ENCODE measurements around the gene SFMBT2. TPM values are rescaled to one million over a fixed set of nuclear protein-coding genes. Genes with fewer than 3 reads are reported as not detected.
A peak's percentile ranks its signal among the peaks of the same experiment; 100 is the strongest.
"Not testable (repeated sequence)": the region's sequence is repeated elsewhere in the genome, so short reads cannot be mapped to it uniquely, and the experiment has no call there.

The SFMBT2 gene
- total and polyA plus RNA-seq, 9 donors: 6.1 to 9.8 (median 7.7) TPM

DNA sequence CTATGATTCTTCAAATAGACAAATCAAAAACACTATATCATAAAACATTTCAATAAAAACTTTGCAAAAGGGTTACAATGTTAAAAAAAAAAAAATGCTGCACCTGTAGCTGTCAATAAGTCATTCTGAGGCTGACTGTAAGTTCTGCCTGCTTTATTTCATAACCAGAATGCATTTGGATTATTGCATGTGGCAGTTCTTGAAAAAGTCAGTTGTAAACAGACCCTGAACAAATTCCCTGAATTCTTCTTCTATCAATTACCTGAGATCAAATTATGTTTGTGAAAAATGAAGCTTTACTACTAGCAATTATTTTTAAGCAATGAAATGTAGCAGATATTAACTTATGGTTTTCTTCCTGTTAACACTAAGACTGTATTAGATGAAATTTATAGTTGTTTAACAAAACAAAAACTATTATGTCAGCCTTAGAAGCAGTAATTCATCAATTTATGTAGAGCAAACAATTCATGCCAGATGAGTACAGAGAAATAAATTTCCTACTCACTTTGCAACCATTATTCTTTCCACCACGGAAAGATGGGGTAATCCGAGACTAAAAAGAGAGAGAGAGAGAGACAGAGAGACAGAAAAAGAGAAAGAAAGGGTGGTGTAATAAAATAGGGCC, 107.8 kb downstream of the SFMBT2 start:
- H3K27ac ChIP-seq (ENCODE audit: low read length): no peak overlapping the region
- peak; percentile 35 for DNase-seq
- no peaks in the 10 kb centered on the region for H3K36me3 ChIP-seq (ENCODE audit: control insufficient read depth, insufficient read depth, low read length)
- peaks cover 10% of the 10 kb centered on the region for H3K4me1 ChIP-seq (ENCODE audit: control insufficient read depth, insufficient read depth, low read length)
- no peaks in the 10 kb centered on the region for H3K9me3 ChIP-seq (replicated peaks; ENCODE audit: control insufficient read depth, low read depth, low read length)
- WGBS (ENCODE audit: insufficient coverage): no CpG with 5 or more reads among the region's 2 CpGs
- H3K4me3 ChIP-seq (ENCODE audit: low read length): no peak overlapping the region
- H3K27me3 ChIP-seq (ENCODE audit: control insufficient read depth, insufficient read depth, low read length): no peaks in the 10 kb centered on the region

DNA sequence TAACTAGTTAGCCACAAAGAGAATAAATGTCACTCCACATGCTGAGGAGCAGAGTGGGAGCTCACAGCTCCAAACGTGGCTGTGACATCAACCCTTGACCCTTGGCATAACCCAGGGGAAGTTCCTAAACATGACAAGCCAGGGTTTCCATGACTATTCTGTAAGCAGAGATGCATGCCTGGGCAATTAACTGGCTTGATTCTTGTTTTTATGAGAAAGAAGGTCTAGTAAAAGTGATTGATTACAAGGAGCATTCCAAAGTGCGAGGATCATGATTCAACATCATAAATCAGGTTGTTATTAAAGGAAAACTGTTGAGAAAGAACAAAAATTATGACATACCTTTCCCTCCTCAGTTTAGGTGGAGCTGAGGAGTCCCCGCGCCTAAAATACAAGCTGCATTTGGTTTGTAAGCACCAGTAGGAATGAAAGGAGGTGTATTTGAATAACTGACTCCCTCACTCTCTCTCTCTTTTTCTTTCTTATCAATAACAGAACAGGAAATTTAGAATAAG, 108.4 kb downstream of the SFMBT2 start:
- 56% methylated on average over 1 of the region's 4 CpGs for WGBS (ENCODE audit: insufficient coverage)
- DNase-seq: no peak
- H3K27me3 ChIP-seq (ENCODE audit: control insufficient read depth, insufficient read depth, low read length): no peaks in the 10 kb centered on the region
- no peaks in the 10 kb centered on the region for H3K36me3 ChIP-seq (ENCODE audit: control insufficient read depth, insufficient read depth, low read length)
- no peaks in the 10 kb centered on the region for H3K9me3 ChIP-seq (replicated peaks; ENCODE audit: control insufficient read depth, low read depth, low read length)
- peaks cover 10% of the 10 kb centered on the region for H3K4me1 ChIP-seq (ENCODE audit: control insufficient read depth, insufficient read depth, low read length)
- H3K4me3 ChIP-seq (ENCODE audit: low read length): no peak overlapping the region
- no peak overlapping the region for H3K27ac ChIP-seq (ENCODE audit: low read length)

DNA sequence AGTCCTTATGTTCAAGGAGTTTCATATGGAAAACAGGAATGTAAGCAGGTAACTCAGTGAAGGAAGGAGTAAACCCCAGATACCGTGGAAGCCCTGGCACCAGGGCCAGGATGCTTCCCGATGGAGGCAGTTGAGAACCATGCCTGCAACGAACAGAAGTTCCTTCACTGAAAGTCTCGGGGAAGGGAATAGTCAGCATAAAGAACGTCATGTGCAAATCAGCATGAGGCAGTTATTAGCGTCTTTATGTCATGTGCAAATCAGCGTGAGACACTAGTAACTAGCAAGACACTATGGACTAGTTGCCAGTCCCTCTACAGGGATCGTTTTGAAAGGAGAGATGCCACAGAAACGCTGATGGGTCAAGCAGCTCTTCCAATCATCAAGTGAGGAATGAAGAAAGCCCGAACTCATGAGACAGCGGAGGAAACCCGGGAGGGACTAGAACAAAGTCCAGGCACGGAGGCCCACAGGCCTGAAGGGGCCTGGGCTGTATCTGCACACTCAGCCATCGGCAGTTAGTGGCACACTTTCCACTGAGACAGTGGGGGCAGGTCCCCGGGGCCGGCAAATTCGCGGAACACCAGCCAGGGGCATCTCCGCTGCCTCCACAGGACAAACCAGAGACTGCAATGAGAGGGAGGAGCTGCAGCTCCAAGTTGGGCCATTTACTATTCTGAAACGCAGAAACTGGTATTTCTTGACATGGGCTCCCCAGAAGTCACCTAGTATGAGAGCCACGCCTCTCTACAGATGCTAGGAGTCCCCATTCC, 109.6 kb downstream of the SFMBT2 start:
- Histone ChIP-seq H3K36me3 (ENCODE audit: control insufficient read depth, insufficient read depth, low read length) (no peaks in the 10 kb centered on the region), H3K9me3 (replicated peaks; ENCODE audit: control insufficient read depth, low read depth, low read length) (no peaks in the 10 kb centered on the region), H3K27me3 (ENCODE audit: control insufficient read depth, insufficient read depth, low read length) (no peaks in the 10 kb centered on the region), H3K27ac (ENCODE audit: low read length) (no peak overlapping the region), H3K4me3 (ENCODE audit: low read length) (no peak overlapping the region), H3K4me1 (ENCODE audit: control insufficient read depth, insufficient read depth, low read length) (peaks cover 10% of the 10 kb centered on the region)
- 49% methylated on average over 19 of the region's 21 CpGs for WGBS (ENCODE audit: insufficient coverage)
- DNase-seq: no peak

DNA sequence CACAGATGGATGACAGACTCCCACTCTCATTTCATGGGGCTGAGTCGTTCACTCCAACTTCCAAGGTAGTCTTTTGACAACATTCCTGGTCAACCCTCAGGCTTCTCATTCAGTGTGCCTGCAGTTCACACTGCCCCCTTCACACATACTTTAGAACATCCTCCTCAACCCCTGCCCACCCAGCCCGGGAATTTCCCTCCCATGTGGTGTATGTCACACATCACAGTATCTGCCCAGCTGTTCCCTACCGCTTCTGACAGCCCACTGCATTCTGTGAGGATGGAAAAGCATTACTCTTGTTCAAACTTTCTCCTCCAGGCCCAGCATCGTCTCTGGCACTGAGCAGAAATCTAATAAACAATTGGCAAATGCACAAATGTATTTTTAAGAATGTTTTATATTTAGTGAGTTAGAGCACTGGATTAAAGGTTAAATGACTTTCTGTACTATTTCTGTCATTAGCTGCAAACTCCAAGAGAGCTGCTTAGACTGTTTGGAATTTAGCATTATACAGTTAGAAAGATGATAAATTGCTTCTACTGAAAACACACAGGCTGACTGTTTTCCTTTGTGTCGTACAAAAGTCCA, 110.4 kb downstream of the SFMBT2 start:
- H3K9me3 ChIP-seq (replicated peaks; ENCODE audit: control insufficient read depth, low read depth, low read length): no peaks in the 10 kb centered on the region
- WGBS (ENCODE audit: insufficient coverage): 50% methylated on average over 1 of the region's 5 CpGs
- peaks cover 10% of the 10 kb centered on the region for H3K4me1 ChIP-seq (ENCODE audit: control insufficient read depth, insufficient read depth, low read length)
- no peak overlapping the region for H3K27ac ChIP-seq (ENCODE audit: low read length)
- no peak overlapping the region for H3K4me3 ChIP-seq (ENCODE audit: low read length)
- no peaks in the 10 kb centered on the region for H3K36me3 ChIP-seq (ENCODE audit: control insufficient read depth, insufficient read depth, low read length)
- no peaks in the 10 kb centered on the region for H3K27me3 ChIP-seq (ENCODE audit: control insufficient read depth, insufficient read depth, low read length)
- DNase-seq: peak; percentile 45

DNA sequence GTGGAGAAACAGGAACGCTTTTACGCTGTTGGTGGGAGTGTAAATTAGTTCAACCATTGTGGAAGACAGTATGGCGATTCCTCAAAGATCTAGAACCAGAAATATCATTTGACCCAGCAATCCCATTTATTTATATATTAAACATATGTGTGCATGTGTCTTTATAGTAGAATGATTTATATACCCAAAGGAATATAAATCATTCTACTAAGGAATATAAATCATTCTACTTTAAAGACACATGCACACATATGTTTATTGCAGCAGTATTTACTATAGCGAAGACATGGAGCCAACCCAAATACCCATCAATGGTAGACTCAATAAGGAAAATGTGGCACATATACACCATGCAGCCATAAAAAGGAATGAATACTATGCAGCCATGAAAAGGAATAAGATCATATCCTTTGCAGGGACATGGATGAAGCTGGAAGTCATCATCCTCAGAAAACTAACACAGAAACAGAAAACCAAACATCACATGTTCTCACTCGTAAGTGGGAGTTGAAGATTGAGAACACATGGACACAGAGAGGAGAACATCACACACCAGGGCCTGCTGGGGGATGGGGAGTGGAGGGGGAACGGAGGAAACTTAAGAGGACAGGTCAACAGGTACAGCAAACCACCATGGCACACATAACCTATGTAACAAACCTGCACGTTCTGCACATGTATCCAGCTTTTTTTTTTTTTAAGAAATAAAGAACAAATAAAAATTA, 111.1 kb downstream of the SFMBT2 start:
- H3K9me3 ChIP-seq (replicated peaks; ENCODE audit: control insufficient read depth, low read depth, low read length); H3K36me3 ChIP-seq (ENCODE audit: control insufficient read depth, insufficient read depth, low read length); H3K4me3 ChIP-seq (ENCODE audit: low read length); H3K27ac ChIP-seq (ENCODE audit: low read length); H3K4me1 ChIP-seq (ENCODE audit: control insufficient read depth, insufficient read depth, low read length); DNase-seq; H3K27me3 ChIP-seq (ENCODE audit: control insufficient read depth, insufficient read depth, low read length): not testable (repeated sequence)
- no CpG with 5 or more reads among the region's 7 CpGs for WGBS (ENCODE audit: insufficient coverage)

DNA sequence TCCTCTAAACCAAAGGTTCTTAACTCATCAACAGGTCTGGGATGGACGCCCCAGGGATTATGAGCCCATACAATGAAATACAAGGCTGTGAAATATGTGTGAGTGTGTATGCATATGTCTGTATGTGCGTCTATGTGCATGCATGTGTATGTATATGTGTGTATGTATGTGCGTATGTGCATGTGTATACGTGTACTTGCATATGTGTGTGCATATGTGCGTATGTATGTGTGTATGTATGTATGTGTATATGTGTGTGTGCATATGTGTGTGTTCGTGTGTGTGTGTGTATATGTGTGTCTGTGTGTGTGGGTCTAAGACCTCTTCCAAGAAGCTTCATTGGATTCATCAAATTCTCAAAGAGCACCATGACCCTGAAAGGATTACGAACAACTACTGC, 112.3 kb downstream of the SFMBT2 start:
- Histone ChIP-seq H3K4me3 (ENCODE audit: low read length) (no peak overlapping the region), H3K27ac (ENCODE audit: low read length) (no peak overlapping the region), H3K36me3 (ENCODE audit: control insufficient read depth, insufficient read depth, low read length) (no peaks in the 10 kb centered on the region), H3K9me3 (replicated peaks; ENCODE audit: control insufficient read depth, low read depth, low read length) (no peaks in the 10 kb centered on the region), H3K27me3 (ENCODE audit: control insufficient read depth, insufficient read depth, low read length) (no peaks in the 10 kb centered on the region), H3K4me1 (ENCODE audit: control insufficient read depth, insufficient read depth, low read length) (peaks cover 10% of the 10 kb centered on the region)
- 75% methylated on average over 4 of the region's 7 CpGs for WGBS (ENCODE audit: insufficient coverage)
- no peak for DNase-seq

DNA sequence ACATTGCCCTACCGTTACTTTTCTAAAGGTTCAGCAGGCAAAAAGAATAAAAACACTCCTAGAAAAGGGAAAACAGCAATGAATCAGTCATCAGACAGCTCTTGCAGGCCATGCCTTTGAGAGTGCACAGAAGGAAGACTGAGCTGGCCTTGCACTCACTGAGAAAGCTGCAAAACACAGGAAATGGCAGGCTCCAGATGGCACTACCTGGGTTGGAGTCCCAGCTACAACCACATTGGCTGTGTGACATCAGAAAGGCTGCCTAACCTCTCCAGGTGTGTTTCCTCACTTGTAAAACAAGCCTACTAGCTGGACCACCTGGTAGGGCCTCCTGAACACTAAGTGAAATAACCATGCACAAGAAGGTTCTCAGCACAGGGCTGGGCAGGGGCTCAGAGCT, 113.7 kb downstream of the SFMBT2 start:
- DNase-seq: no peak
- Histone ChIP-seq H3K27me3 (ENCODE audit: control insufficient read depth, insufficient read depth, low read length) (no peaks in the 10 kb centered on the region), H3K4me3 (ENCODE audit: low read length) (no peak overlapping the region), H3K4me1 (ENCODE audit: control insufficient read depth, insufficient read depth, low read length) (peaks cover 8% of the 10 kb centered on the region), H3K27ac (ENCODE audit: low read length) (no peak overlapping the region), H3K36me3 (ENCODE audit: control insufficient read depth, insufficient read depth, low read length) (no peaks in the 10 kb centered on the region), H3K9me3 (replicated peaks; ENCODE audit: control insufficient read depth, low read depth, low read length) (no peaks in the 10 kb centered on the region)
- 80% methylated on average over 1 of the region's 1 CpG for WGBS (ENCODE audit: insufficient coverage)

DNA sequence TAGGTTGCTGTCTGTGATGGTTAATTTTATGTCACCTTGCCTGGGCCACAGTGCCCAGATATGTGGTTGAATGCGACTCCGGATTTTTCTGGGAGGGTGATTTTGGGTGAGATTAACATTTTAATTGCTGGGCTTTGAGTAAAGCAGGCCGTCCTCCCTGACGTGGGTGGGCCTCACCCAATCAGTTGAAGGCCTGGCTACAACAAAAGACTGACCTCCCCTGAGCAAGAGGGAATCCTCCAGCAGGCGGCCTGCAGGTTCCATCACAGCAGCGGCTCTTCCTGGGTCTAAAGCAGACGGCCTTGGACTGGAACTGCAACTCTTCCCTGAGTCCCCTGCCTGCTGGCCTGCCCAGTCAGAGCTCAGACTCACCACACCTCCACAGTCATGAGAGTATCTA, 114.2 kb downstream of the SFMBT2 start:
- DNase-seq: no peak
- Histone ChIP-seq H3K27ac (ENCODE audit: low read length) (no peak overlapping the region), H3K4me3 (ENCODE audit: low read length) (no peak overlapping the region), H3K27me3 (ENCODE audit: control insufficient read depth, insufficient read depth, low read length) (no peaks in the 10 kb centered on the region), H3K4me1 (ENCODE audit: control insufficient read depth, insufficient read depth, low read length) (peaks cover 8% of the 10 kb centered on the region), H3K9me3 (replicated peaks; ENCODE audit: control insufficient read depth, low read depth, low read length) (no peaks in the 10 kb centered on the region), H3K36me3 (ENCODE audit: control insufficient read depth, insufficient read depth, low read length) (no peaks in the 10 kb centered on the region)
- 76% methylated on average over 4 of the region's 7 CpGs for WGBS (ENCODE audit: insufficient coverage)

DNA sequence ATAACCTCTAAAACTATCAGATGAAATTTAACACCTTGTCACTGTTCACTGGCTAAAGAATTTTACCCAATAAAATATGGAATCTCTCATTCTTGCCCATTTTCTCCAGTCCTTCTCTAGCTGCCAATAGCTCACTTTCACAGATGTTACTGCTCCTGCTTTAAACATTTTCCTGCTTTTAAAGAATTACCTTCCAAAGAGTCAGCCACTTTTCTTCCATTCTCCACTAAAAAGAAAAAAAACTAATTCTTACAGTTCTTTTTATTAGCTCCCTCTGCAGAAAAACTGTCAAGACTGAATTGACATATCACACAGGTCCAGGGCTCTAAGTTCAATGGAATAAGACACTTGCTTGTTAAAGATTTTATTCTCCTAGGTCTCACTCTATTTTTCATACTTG, 114.8 kb downstream of the SFMBT2 start:
- no peaks in the 10 kb centered on the region for H3K27me3 ChIP-seq (ENCODE audit: control insufficient read depth, insufficient read depth, low read length)
- H3K27ac ChIP-seq (ENCODE audit: low read length): no peak overlapping the region
- peak; percentile 69 for DNase-seq
- peaks cover 2% of the 10 kb centered on the region for H3K4me1 ChIP-seq (ENCODE audit: control insufficient read depth, insufficient read depth, low read length)
- no peaks in the 10 kb centered on the region for H3K36me3 ChIP-seq (ENCODE audit: control insufficient read depth, insufficient read depth, low read length)
- no peak overlapping the region for H3K4me3 ChIP-seq (ENCODE audit: low read length)
- no peaks in the 10 kb centered on the region for H3K9me3 ChIP-seq (replicated peaks; ENCODE audit: control insufficient read depth, low read depth, low read length)

DNA sequence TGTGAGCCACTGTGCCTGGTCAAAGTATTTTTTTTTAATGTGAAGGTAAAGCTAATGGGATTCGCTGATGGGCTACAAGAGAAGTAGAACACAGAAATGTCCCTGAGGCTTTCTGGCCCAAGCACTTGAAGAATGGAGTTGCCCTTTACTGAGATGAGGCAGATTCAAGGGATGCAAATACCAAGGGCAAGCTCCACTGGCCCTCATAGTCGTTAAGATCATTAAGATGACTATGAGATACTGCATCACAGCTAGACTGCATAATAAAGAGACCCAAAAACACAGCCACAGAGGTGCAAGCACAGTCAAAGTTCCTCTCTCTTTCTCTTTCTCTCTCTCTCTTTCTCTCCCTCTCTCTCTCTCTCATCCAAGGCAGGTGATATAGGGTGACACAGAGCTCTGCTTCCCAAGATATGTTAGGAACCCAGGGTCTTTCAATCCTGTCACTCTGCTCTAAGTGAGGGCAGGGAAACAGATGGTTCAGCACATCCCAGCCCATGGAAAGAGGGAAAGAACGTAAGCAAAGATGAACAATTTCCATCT, 117.4 kb downstream of the SFMBT2 start:
- Histone ChIP-seq H3K4me3 (ENCODE audit: low read length) (no peak overlapping the region), H3K27ac (ENCODE audit: low read length) (no peak overlapping the region), H3K36me3 (ENCODE audit: control insufficient read depth, insufficient read depth, low read length) (no peaks in the 10 kb centered on the region), H3K27me3 (ENCODE audit: control insufficient read depth, insufficient read depth, low read length) (no peaks in the 10 kb centered on the region), H3K4me1 (ENCODE audit: control insufficient read depth, insufficient read depth, low read length) (no peaks in the 10 kb centered on the region), H3K9me3 (replicated peaks; ENCODE audit: control insufficient read depth, low read depth, low read length) (no peaks in the 10 kb centered on the region)
- DNase-seq: no peak
- WGBS (ENCODE audit: insufficient coverage): 100% methylated on average over 1 of the region's 3 CpGs
